HG03025 (cell line): ENCODE results near the gene HLA-B.
"Not testable (repeated sequence)": the region's sequence is repeated elsewhere in the genome, so short reads cannot be mapped to it uniquely, and the experiment has no call there.

ENCODE experiments used
- ATAC-seq: cut with Tn5 transposase; IDR thresholded peaks from one replicate; pipeline ENCODE4 v1.9.1; 2021; ENCODE audit warnings: mild to moderate bottlenecking, moderate library complexity; ENCODE audit not compliant: unreplicated experiment, low FRiP score

HLA-B gene

DNA sequence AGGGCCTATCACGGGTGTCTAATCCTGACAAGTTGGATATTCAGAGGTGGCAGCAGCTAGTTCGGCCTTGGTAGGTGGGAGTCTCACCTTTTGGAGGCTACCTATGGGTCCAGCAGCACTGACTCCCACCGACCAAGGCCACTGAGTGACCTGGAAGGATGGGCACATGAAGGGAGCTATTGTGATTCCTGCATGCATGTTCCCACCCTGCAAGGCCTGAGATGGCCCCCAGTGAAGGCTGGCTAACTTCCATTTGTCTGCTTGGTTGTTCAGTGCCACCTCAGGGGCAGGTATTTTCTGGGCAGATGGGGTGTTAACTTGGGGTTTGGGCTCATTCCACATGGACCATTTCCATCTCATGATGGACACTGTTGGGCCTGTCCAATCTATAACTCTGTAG is 28.1 kb upstream of the HLA-B start:
- no peak for ATAC-seq

DNA sequence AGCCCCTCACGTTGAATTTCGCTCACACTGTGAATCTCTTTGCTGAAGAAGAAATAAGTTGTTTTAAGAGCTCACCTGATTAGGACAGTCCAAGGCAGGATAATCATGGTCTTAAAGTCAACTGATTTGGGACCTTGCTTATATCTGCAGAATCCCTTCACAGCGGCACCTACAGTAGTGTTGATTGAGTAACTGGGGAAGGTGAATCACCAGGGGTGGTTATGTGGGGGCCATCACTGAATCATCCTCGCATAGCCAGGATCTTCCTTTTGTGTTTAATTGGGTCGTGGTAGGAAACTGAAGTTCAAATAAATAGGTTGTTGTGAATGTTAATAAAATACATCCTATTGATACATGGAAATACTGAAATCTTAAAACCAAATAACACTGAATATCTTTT is 26.2 kb upstream of the HLA-B start:
- no peak for ATAC-seq

DNA sequence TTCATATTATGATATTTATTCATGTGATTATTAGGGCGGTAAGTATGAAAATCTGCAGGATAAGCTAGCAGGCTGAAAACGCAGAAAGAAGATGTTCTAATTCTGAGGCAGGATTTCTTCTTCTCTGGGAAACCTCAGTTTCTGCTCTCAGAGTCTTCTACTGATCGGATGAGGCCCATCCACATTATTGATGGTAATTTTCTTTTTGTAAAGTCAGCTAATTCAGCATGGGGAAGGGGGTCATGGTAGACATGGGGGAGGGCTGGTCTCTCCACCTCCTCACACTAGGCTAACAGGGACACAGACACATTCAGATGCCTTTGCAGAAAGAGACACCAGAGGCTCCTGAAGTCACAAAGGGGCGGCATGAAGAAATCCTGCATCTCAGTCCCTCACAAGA is 24.7 kb upstream of the HLA-B start:
- no peak for ATAC-seq

DNA sequence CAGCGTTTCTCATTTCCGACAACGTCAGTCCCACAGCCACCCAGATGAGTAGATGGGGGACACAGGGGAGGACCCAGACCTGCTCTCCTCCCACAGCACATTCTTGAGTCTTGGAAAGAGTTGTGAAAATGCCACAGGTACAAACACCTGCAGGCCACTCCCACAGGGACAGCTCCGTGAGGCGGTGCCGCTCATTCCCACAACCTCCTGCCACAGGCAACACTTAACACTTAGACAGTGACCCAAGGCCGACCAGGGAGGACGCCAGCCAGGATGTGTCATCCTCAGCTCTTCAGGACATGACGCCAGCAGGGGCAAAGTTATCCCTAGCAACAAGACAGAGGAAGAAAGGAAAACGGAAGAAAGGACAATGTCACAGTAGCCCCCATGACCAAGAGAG is 22.9 kb upstream of the HLA-B start:
- ATAC-seq = no peak

DNA sequence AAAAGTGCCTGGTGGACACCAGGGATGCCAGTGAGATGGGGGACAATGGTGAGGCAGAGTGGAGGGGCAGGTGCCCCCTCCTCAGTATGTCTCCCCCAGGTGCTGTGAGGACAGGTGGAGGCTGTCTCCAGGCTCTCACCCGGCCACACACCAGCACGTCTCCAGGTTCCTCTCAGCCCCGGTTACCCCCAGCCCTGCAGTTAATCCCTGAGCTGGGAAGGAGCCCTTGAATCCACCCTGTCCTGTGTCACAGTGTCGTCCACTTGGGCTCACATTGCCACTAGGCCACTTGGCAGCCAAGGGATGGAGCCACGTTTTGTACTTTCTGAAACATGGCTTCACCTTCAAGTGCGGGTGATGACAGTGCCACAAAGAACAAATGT is 21.7 kb upstream of the HLA-B start:
- no peak for ATAC-seq

DNA sequence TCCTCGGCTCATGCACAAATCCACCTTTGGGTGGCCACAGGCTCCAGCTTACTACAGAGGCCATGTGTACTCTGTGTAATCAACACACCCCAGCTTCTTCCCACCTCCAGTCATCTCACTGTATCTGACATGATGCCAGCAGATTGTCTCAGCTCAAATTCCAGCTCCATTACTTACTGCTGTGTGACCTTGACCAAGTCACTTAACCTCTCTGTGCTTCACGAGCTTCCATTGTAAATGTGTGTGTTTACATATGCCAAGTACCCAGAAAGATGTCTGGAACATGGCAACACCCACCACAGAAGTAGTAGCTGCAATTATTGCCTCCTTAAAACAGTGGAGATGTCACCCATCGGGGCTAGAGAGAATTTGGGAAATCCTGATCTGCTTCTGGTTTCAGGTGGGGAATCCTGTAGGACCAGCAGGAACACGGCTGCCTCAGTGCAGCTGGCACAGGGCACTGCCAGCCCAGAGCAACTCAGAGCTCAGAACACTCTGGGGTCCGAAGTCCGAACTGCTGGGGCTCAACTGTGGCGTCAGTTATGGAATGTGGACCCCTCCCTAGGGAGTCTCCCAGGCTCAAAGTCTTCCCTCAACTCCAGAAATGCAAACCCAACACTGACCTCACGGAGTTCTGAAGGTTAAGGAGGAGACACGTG is 21.2 kb upstream of the HLA-B start:
- ATAC-seq = no peak

DNA sequence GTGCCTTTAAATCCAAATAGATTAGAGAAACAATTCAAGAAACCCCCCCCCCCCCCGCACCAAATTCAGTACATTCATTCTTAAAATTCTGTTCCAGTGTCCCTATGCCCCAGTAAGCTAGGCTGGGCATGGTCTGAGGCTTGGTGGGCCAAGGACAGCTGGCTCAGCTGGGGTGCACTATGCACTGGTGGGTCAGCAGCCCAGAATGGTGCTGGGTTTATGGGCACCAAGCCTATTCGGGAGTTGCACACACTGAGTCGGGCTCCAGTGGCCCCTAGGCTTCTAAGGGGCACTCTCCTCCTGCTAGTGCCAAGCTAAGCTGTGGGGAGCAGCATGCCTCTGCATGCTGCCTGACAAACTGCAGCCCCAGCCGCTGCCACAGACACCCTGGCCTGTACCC is 20.1 kb upstream of the HLA-B start:
- ATAC-seq = no peak

DNA sequence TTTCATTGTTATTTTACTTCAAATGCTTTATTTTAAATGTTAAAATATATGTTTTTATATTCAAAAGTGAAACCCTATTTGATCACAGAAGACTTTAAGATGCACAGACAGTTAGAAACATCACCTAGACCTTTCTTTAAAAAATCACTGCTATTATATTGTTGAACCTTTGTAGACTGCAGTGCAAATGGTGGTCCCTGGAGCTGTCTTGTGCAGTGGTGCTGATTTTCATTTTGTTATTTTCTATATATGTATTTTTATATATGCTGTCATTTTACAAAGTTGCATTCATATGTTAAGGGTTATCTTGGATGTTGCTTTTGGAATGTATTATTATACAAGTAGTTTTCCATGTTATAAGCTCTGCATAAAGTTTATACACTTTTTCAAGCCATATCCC is 18.7 kb upstream of the HLA-B start:
- no peak for ATAC-seq

DNA sequence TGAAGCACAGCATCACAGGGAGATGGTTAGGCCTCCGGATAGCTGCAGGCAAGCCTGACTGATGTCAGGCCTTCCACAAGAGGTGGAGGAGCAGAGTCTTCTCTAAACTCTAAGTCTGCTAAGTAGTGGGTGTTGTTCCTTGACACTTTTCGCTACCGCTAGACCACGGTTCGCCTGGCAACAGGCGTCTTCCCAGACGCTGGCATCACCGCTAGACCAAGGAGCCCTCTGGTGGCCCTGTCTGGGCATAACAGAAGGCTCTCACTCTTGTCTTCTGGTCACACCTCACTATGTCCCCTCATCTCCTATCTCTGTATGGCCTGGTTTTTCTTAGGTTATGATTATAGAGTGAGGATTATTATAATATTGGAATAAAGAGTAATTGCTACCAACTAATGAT is 17.1 kb upstream of the HLA-B start:
- ATAC-seq = not testable (repeated sequence)

DNA sequence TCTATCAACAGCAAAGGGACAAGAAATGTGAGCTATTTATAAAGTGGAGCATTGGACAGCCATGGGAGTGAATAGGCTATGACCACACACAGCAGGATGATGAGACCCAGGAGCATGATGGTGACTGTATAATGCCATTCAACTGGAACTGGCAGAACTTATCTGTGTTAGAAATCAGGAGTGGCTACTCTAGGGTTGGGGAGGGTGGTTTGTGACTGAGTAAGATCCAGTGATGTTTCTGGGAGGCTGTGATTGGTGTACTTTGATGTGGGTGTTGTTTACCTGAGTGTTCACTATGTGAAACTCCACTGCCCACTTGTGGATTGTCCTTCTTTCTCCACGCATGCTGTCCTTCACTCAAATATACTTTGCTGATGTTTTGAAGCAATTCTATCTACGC is 11.5 kb upstream of the HLA-B start:
- no peak for ATAC-seq

DNA sequence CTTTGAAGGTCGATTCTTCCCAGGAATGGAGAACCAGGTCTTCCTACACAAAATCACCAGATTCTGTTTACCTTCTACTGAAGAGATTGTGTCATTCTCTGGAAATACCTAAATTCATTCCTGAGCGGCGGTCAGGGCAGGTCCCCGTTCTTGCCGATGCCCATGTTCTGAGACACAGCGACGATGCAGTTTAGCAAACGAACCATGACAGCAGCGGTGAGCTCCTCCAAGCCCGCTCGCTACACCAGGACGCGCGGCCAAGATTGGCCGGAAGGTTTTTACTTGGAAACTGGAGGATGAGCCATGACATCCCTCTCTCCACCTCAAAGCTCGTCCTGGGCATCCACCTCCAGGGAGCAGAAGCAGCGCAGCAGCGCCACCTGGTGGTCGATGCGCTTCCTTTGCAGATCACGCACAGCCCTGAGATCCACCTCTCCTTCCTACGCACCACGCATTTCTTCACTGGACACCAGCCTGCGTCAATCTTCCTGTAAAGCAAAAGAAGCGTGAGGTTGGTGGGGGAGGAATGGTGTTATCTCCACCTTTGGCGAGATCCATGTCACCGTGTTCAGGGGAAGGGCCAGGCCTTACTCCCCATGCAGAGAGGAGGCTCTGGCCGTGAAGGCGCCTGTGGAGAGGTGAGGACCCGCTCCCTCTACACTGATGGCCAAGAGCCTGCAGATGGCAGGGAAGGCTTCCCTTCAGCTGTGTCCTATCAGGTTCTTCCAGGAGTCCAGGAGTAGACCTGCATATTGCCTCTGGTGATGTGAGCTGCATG is 9.9 kb upstream of the HLA-B start:
- ATAC-seq = peak; percentile 57

DNA sequence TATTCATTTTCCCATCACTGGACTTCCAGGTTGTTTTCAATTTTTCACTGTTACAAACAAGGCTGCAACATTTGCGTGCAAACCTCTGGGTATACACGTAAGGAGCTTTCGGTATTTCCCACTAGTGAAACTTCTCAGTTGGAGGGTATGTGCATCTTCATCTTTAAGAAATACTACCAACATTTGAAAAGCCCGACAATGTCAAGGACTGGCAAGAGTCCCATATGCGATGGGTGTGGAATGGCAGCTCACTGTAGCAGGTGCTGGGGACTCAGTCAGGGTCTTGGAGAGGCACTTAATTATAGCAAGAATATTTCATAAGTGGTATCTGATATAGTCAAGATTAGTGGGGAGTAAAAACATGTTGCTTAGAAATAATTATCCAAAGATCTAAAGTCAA is 8.9 kb upstream of the HLA-B start:
- ATAC-seq = no peak

DNA sequence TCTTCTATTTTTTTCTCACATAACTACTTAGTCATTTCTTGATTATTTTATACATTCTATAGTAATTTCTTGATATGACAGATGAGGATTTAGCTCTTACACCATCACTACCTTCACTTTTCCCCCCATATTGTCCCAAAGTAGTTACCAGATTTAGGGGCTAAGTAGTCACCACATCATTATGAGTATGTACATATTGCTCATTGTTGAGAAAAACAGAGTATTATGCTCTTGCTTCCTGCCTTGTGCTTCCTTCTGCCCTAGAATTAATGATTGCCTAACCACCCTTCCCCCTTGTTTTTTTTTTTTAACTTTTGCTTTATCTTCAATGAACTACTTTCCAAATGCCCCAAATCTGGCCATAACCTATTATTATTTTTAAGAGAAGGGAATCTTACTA is 6.8 kb upstream of the HLA-B start:
- ATAC-seq = no peak

DNA sequence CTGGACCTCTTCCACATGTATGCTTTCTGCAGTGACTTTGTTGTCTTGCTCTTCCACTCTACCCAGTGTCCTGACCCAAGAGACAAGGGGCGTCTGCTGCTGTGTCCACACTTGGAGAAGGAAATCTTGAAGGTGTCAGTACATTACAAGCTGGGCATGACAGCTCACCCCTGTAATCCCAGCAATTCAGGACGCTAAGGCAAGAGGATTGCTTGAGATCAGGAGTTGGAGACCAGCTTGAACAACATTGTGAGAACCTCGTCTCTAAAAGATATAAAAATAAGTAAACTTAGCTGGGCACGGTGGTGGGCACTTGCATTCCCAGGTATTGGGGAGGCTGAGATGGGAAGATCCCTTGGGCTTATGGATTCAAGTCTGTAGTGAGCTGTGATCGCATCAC is 5.8 kb upstream of the HLA-B start:
- no peak for ATAC-seq

DNA sequence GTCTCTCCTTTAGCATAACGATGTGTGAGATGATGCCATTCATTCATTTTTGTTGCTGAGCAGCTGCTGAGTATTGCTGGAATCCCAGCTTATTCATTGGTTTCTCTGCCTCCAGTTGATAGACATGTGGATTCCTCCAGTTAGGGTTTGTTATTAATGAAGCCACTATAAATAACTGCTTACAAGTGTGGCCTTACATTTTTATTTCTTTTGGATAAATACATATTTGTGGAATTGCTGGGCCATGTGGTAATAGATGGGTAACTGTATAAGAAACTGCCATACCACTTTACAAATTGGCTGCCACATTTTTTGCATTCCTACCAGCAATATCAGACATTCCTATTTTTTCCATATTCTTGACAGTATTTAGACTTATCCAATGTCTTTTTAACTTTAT is 2.6 kb upstream of the HLA-B start:
- ATAC-seq = no peak

DNA sequence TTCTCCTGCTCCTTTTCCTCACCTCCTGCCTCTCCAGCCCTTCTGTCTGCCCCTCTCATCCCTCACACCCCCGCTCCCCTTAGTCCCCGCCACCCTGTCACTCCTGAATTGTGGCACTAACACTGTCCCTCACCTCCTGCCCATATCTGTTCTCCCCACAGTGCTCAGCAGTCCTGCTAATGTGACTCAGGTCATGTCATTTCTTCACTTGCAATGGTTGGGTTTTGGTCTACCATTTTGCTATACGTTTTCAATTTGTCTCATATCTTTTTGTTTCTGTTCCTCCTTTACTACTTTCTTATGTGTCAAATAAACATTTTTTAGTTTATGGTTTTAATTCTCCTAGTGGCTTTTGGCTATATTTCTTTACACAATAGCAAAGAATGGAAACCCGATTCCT is 1.3 kb upstream of the HLA-B start:
- no peak for ATAC-seq

DNA sequence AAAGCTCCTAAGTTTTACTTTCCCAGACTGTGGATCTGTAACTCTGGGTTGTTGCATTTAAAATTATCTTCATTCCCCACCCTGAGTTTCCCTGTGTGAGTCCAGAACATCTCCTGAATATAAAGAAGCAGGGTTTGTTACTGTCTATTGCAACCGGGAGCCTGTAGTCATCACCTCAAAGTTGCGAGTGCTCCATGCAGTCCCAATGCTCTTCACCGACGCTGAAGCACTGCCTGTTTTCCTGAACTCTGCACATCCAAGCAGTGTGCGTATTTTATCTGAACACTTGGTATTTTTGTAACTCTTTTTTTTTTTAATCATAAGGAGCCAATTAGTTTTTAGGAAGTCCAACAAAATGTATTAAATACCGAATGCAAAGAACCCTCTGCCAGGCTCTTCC is 907 bp upstream of the HLA-B start:
- no peak for ATAC-seq

DNA sequence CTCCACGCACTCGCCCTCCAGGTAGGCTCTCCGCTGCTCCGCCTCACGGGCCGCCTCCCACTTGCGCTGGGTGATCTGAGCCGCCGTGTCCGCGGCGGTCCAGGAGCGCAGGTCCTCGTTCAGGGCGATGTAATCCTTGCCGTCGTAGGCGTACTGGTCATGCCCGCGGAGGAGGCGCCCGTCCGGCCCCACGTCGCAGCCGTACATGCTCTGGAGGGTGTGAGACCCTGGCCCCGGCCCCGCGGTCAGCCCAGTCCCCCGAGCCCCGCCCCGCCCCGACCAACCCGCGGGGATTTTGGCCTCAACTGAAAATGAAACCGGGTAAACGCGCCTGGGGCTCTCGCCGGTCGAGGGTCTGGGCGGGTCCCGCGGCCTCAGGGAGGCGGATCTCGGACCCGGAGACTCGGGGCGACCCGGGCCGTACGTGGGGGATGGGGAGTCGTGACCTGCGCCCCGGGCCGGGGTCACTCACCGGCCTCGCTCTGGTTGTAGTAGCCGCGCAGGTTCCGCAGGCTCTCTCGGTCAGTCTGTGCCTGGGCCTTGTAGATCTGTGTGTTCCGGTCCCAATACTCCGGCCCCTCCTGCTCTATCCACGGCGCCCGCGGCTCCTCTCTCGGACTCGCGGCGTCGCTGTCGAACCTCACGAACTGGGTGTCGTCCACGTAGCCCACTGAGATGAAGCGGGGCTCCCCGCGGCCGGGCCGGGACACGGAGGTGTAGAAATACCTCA is 598 bp downstream of the HLA-B start:
- no peak for ATAC-seq

DNA sequence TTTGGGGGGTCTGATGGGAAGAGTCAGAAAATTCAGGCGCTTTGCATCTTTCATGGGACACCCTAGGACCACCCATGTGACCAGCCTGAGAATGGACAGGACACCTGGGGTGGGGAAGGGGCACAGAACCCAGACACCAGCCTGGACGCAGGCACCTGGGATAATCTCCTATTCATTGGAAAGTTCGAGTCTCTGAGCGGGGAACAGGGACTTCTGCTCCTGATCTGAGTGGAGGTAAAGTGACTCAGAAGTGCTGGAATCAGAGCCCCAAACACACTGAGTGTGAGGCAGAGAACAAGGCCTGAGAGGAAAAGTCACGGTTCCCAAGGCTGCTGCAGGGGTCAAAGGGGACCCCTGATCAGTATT is 1.4 kb downstream of the HLA-B start:
- ATAC-seq = no peak

DNA sequence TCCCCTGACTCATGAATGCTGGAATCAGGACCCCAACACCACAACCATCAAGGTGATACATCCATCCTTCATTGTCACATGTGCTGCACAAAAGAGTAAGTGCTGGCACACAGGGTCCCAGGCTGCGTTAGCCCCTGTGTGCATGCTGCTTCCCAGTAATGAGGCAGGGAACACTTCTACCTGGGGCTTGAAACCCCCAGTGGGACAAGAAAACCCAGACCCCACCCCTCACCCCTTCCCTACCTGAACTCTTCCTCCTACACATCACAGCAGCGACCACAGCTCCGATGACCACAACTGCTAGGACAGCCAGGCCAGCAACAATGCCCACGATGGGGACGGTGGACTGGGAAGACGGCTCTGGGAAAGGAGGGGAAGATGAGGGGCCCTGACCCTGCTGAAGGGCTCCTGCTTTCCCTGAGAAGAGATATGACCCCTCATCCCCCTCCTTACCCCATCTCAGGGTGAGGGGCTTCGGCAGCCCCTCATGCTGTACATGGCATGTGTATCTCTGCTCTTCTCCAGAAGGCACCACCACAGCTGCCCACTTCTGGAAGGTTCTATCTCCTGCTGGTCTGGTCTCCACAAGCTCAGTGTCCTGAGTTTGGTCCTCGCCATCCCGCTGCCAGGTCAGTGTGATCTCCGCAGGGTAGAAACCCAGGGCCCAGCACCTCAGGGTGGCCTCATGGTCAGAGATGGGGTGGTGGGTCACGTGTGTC is 2.0 kb downstream of the HLA-B start:
- no peak for ATAC-seq

DNA sequence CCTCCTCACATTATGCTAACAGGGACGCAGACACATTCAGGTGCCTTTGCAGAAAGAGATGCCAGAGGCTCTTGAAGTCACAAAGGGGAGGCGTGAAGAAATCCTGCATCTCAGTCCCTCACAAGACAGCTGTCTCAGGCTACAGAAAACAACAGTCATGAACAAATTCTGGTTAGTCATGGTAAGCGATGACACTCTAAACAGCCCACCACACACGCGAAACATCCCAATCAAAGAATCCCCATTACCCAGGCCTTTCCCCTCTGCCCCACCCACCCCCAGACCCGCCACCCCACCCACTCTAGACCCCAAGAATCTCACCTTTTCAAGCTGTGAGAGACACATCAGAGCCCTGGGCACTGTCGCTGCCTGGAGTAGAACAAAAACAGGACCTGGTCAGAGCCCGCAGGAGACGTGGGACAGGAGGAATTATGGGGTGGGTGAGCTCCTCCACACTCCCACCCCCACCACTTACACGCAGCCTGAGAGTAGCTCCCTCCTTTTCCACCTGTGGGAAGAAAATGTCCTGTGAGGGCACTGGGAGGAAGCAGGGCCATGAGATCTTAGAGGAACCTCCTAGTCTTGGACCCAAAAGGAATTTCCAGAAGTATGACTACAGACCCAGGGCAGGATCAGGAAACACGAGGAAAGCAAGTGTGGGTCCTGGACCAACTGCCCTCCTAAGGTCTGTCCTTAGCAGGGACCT is 2.7 kb downstream of the HLA-B start:
- no peak for ATAC-seq
